SJSA1 (cell line): ENCODE data around the gene PDC. TPM values are rescaled to one million over a fixed set of nuclear protein-coding genes. Genes with fewer than 3 reads are reported as not detected.

ENCODE experiments used
- DNase-seq, 2 experiments: peaks; one replicate each; pipeline ENCODE4 v3.0.0-alpha.2; 2015 to 2020; ENCODE audit warnings: low spot score in 2 of 2, low read depth in 1 of 2
- H3K27ac ChIP-seq: fragments of 250-450 bp; sonication (Bioruptor Pico); 2 replicates; pipeline ENCODE4 v1.5.1; 2020; ENCODE audit warnings: mild to moderate bottlenecking, moderate library complexity
- H3K27me3 ChIP-seq: fragments of 250-450 bp; sonication (Bioruptor Pico); replicated peaks from 2 replicates; pipeline ENCODE4 v1.5.1; 2020; ENCODE audit warnings: mild to moderate bottlenecking, moderate library complexity
- H3K36me3 ChIP-seq: fragments of 250-450 bp; sonication (Bioruptor Pico); 2 replicates; pipeline ENCODE4 v1.5.1; 2020; ENCODE audit warnings: mild to moderate bottlenecking
- H3K4me1 ChIP-seq: fragments of 250-450 bp; sonication (Bioruptor Pico); replicated peaks from 2 replicates; pipeline ENCODE4 v1.6.1; 2021; ENCODE audit warnings: mild to moderate bottlenecking
- H3K4me3 ChIP-seq: fragments of 250-450 bp; sonication (Bioruptor Pico); 2 replicates; pipeline ENCODE4 v1.5.1; 2020; ENCODE audit warnings: mild to moderate bottlenecking
- H3K9me3 ChIP-seq: fragments of 250-450 bp; sonication (Bioruptor Pico); replicated peaks from 2 replicates; pipeline ENCODE4 v1.5.1; 2020; ENCODE audit warnings: mild to moderate bottlenecking
- total RNA-seq: library from RNA; depleted of rRNA; stranded (reverse); fragments of >200 nt; shearing (Covaris generic); gene quantifications from 2 replicates; pipeline ENCODE4 v1.2.3, GENCODE V29; 2014; rRNA removed

The PDC gene
- not detected in 2 replicates for total RNA-seq

- no peak within 1 kb of the TSS for H3K27ac ChIP-seq
- no peaks in the 10 kb centered on the region for H3K36me3 ChIP-seq
- 0 out of 2 replicates have a peak, but pooled peaks cover 4% of the 10 kb centered on the region for H3K27me3 ChIP-seq
- no peak for DNase-seq
- H3K4me3 ChIP-seq, result no peak within 1 kb of the TSS
- no peaks in the 10 kb centered on the region for H3K4me1 ChIP-seq
- H3K9me3 ChIP-seq, result no peaks in the 10 kb centered on the region
These were observed at the start of gene PDC for GRCh38 chr1:186461014-186461413. TSS of gene PDC (minus strand) at chr1:186461114. CDS start at chr1:186449459, 11,655 bp downstream.

GRCh38 chr1:186503190-186503589 lies 42.3 kb upstream of the PDC start:
- Histone ChIP-seq H3K27me3 (no peaks in the 10 kb centered on the region), H3K36me3 (no peaks in the 10 kb centered on the region), H3K9me3 (no peaks in the 10 kb centered on the region), H3K4me3 (no peak overlapping the region), H3K4me1 (no peaks in the 10 kb centered on the region), H3K27ac (no peak overlapping the region)
- no peak for DNase-seq

DNA sequence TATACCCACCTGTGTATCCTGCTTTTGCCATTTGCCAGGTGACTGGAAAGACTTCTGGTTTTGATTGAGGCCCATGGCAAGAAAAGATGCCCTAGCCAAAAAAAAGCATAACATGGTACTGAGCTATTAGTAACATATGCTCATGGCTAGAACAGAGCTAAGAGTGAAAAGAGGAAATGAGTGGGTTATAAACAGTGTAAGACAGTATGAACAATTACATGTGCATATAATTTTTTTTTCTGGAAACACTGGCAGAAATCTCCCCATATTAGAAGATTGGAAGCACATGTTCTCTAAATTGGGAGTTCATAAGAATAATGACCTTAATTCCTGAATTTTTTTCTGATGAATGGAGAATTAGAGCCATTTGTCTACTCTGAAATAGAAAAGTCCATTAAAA lies 41.2 kb upstream of the PDC start:
- H3K9me3 ChIP-seq, result no peaks in the 10 kb centered on the region
- no peak overlapping the region for H3K4me3 ChIP-seq
- H3K27me3 ChIP-seq, result no peaks in the 10 kb centered on the region
- no peak for DNase-seq
- no peak overlapping the region for H3K27ac ChIP-seq
- H3K36me3 ChIP-seq, result no peaks in the 10 kb centered on the region
- H3K4me1 ChIP-seq, result no peaks in the 10 kb centered on the region

DNA sequence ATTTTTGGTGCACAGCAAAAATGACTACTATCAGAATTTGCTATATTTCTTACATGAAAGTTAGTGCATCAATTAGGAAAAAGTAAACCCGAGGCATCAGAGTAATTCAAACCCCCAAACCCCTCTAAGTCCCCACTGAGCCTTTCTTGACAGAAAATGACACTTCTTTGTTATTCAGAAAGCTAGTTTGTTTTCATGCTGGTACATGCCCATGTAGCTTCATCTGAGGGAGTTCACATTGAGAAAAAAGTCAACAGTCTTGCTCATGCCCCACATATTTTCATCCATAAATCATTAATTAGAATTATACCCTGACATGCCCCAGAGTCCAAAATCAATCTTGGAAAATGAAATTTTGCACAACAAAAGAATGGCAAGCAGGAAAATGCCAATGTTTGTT lies 39.9 kb upstream of the PDC start:
- H3K4me3 ChIP-seq, result no peak overlapping the region
- H3K4me1 ChIP-seq, result no peaks in the 10 kb centered on the region
- H3K27ac ChIP-seq, result no peak overlapping the region
- no peak for DNase-seq
- H3K27me3 ChIP-seq, result no peaks in the 10 kb centered on the region
- H3K9me3 ChIP-seq, result no peaks in the 10 kb centered on the region
- H3K36me3 ChIP-seq, result no peaks in the 10 kb centered on the region

- no peaks in the 10 kb centered on the region for H3K27me3 ChIP-seq
- no peaks in the 10 kb centered on the region for H3K4me1 ChIP-seq
- H3K36me3 ChIP-seq, result no peaks in the 10 kb centered on the region
- H3K27ac ChIP-seq, result no peak overlapping the region
- DNase-seq, result no peak
- no peak overlapping the region for H3K4me3 ChIP-seq
- H3K9me3 ChIP-seq, result no peaks in the 10 kb centered on the region
These were observed 38.7 kb upstream of the PDC start for GRCh38 chr1:186499571-186499970.

- Histone ChIP-seq H3K27ac (no peak overlapping the region), H3K36me3 (no peaks in the 10 kb centered on the region), H3K4me3 (no peak overlapping the region), H3K9me3 (no peaks in the 10 kb centered on the region), H3K27me3 (no peaks in the 10 kb centered on the region), H3K4me1 (no peaks in the 10 kb centered on the region)
- DNase-seq, result no peak
These were observed 37.9 kb upstream of the PDC start for GRCh38 chr1:186498695-186499389.

DNA sequence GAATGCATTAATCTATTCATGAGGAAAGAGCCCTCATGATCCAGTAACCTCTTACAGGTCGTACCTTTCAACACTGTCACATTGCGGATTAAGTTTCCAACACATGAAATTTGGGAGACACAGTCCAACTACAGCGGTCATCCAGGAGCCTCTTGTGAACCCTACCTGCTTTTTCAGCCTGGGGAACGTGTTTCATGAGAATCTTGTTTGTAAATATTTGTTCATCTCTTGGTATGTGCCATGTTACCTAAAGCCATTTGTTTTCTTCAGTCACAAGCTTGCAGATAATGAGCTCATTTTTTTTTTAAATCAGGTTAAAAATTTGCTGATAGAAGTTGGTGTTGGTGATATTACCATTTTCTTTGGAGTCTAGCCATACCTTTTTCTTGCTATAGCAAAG lies 37.2 kb upstream of the PDC start:
- no peaks in the 10 kb centered on the region for H3K4me1 ChIP-seq
- DNase-seq, result no peak
- no peak overlapping the region for H3K27ac ChIP-seq

DNA sequence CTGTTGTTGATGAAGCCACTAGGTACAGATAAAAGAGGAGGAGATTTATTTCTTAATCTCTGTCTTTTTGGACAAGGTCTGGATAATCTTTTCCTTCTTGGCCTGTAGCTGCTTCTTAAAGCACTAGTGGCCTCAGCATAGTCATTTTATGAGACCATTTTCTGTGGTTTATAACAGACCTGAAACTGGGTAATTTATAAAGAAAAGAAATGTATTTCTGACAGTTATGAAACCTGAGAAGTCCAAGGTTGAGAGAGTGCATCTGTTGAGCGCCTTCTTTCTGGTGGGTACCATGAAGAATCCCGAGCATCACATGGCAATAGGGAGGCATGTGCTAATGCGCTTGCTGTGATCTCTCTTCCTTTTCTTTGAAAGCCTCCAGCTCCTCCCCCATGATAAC lies 36.7 kb upstream of the PDC start:
- Histone ChIP-seq H3K27ac (no peak overlapping the region), H3K9me3 (no peaks in the 10 kb centered on the region), H3K36me3 (no peaks in the 10 kb centered on the region), H3K27me3 (no peaks in the 10 kb centered on the region), H3K4me1 (no peaks in the 10 kb centered on the region), H3K4me3 (no peak overlapping the region)
- DNase-seq, result no peak

More for the DNA sequence above, 37.2 kb upstream of the PDC start:
- no peak overlapping the region for H3K4me3 ChIP-seq
- H3K27me3 ChIP-seq, result no peaks in the 10 kb centered on the region
- H3K9me3 ChIP-seq, result no peaks in the 10 kb centered on the region
- H3K36me3 ChIP-seq, result no peaks in the 10 kb centered on the region

DNA sequence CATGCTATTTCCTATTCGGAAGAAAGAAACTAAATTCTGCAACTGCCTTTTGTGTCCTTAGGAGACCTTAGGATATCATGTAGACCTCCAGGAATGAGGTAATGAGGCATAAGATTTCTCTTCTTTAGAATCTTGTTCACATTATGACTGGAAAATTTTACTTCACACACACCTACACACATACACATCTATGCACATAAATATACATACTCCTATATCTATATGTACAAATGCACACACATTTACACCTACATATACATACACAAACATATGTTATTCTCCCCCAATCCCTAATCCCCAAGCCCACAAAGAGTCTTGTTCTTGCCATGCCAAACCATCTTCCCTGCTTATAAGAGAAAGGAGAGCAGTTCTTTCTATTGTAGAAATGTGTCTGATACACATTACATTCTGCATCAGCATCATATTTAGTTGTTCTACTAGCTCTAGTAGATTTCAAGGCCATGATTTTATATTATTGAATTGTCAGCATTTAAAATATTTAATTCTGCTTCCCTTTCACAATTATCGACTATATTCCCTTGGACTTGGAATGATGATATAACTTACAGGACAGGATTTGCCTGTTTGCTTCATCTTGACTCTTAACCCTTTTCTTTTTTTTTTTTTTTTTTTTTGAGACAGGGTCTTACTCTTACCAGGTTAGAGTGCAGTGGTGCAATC lies 35.4 kb upstream of the PDC start:
- Histone ChIP-seq H3K27me3 (no peaks in the 10 kb centered on the region), H3K4me3 (no peak overlapping the region)
- DNase-seq, result no peak

GRCh38 chr1:186494832-186495271 lies 33.9 kb upstream of the PDC start:
- no peaks in the 10 kb centered on the region for H3K4me1 ChIP-seq
- no peaks in the 10 kb centered on the region for H3K36me3 ChIP-seq
- DNase-seq, result no peak
- no peaks in the 10 kb centered on the region for H3K9me3 ChIP-seq
- no peak overlapping the region for H3K27ac ChIP-seq
- H3K27me3 ChIP-seq, result no peaks in the 10 kb centered on the region
- H3K4me3 ChIP-seq, result no peak overlapping the region

More for the DNA sequence above, 35.4 kb upstream of the PDC start:
- H3K9me3 ChIP-seq, result no peaks in the 10 kb centered on the region
- no peaks in the 10 kb centered on the region for H3K36me3 ChIP-seq
- H3K27ac ChIP-seq, result no peak overlapping the region
- H3K4me1 ChIP-seq, result no peaks in the 10 kb centered on the region

- Histone ChIP-seq H3K36me3 (no peaks in the 10 kb centered on the region), H3K4me1 (no peaks in the 10 kb centered on the region), H3K4me3 (no peak overlapping the region), H3K27ac (no peak overlapping the region), H3K27me3 (no peaks in the 10 kb centered on the region), H3K9me3 (no peaks in the 10 kb centered on the region)
- DNase-seq, result no peak
These were observed 31.8 kb upstream of the PDC start for GRCh38 chr1:186492531-186493291.

DNA sequence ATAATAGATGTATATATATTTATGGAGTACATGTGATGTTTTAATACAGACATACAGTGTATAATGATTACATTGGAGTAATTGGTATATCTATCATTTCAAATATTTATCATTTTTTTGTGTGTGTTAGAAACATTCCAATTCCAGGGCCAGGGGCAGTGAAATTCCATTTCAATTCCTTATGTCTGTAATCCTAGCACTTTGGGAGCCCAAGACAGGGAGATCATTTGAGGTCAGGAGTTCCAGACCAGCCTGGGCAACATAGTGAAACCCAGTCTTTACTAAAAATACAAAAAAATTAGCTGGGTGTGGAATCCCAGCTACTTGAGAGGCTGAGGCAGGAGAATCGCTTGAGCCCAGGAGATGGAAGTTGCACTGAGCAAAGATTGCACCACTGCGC lies 30.4 kb upstream of the PDC start:
- Histone ChIP-seq H3K36me3 (no peaks in the 10 kb centered on the region), H3K4me1 (no peaks in the 10 kb centered on the region), H3K27ac (no peak overlapping the region), H3K4me3 (no peak overlapping the region), H3K9me3 (no peaks in the 10 kb centered on the region), H3K27me3 (no peaks in the 10 kb centered on the region)
- DNase-seq, result no peak

GRCh38 chr1:186487163-186487562 lies 26.2 kb upstream of the PDC start:
- H3K27me3 ChIP-seq, result no peaks in the 10 kb centered on the region
- no peak overlapping the region for H3K4me3 ChIP-seq
- no peak for DNase-seq
- H3K36me3 ChIP-seq, result no peaks in the 10 kb centered on the region
- no peaks in the 10 kb centered on the region for H3K9me3 ChIP-seq
- no peaks in the 10 kb centered on the region for H3K4me1 ChIP-seq
- no peak overlapping the region for H3K27ac ChIP-seq

DNA sequence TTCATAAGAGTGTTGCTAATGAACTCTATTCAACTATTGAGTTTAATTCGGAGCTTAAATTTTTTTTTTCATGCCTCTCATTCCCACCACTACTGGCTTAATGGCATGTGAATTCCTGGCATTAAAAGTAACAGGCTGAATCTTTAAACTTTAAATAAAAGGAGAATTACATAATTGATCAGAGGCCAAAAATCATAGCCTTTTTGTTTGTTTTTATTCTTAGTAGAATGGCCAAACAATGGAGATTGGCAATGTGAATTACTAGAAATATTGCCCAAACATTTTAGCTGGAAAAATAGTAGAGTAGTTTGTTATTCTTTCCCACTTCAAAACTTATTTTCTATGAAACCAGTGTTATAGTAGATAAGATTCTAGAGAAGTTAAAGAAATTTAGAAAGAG lies 25.1 kb upstream of the PDC start:
- Histone ChIP-seq H3K9me3 (no peaks in the 10 kb centered on the region), H3K27me3 (no peaks in the 10 kb centered on the region), H3K4me1 (no peaks in the 10 kb centered on the region), H3K36me3 (no peaks in the 10 kb centered on the region), H3K27ac (no peak overlapping the region), H3K4me3 (no peak overlapping the region)
- no peak for DNase-seq
